Parathyroid adenoma (tissue), 2 donors: ENCODE results near the gene KIR2DL3.
"Not testable (repeated sequence)": the region's sequence is repeated elsewhere in the genome, so short reads cannot be mapped to it uniquely, and the experiment has no call there.

ENCODE experiments used
- H2AFZ ChIP-seq: fragments of 300-600 bp; sonication (generic); one replicate; pipeline ENCODE4 v1.7.0; 2017; ENCODE audit warnings: antibody characterized with exemption, mild to moderate bottlenecking
- H3K27ac ChIP-seq: fragments of 300-600 bp; sonication (generic); one replicate; pipeline ENCODE4 v1.7.0; 2017
- H3K27me3 ChIP-seq: fragments of 300-600 bp; sonication (generic); one replicate; pipeline ENCODE4 v1.7.0; 2017; ENCODE audit warnings: low read length; ENCODE audit not compliant: control insufficient read depth, insufficient read depth
- H3K36me3 ChIP-seq: fragments of 300-600 bp; sonication (generic); one replicate; pipeline ENCODE4 v1.7.0; 2017; ENCODE audit warnings: low read length; ENCODE audit not compliant: control insufficient read depth, insufficient read depth
- H3K4me1 ChIP-seq: fragments of 300-600 bp; sonication (generic); one replicate; pipeline ENCODE4 v1.7.0; 2017; ENCODE audit warnings: control low read depth
- H3K4me2 ChIP-seq: fragments of 300-600 bp; sonication (generic); one replicate; pipeline ENCODE4 v1.7.0; 2017; ENCODE audit warnings: low read length
- H3K4me3 ChIP-seq: fragments of 300-600 bp; sonication (generic); one replicate; pipeline ENCODE4 v1.7.0; 2017; ENCODE audit warnings: low read depth, low read length
- H3K79me2 ChIP-seq: fragments of 300-600 bp; sonication (generic); one replicate; pipeline ENCODE4 v1.7.0; 2017; ENCODE audit warnings: control low read depth
- H3K9ac ChIP-seq: fragments of 300-600 bp; sonication (generic); one replicate; pipeline ENCODE4 v1.7.0; 2017; ENCODE audit warnings: mild to moderate bottlenecking
- H3K9me3 ChIP-seq: fragments of 300-600 bp; sonication (generic); one replicate; pipeline ENCODE4 v1.7.0; 2017; ENCODE audit warnings: low read length; ENCODE audit not compliant: control insufficient read depth
- CTCF ChIP-seq: fragments of 300-600 bp; sonication (generic); IDR thresholded peaks from one replicate; pipeline ENCODE4 v1.7.0; 2017; ENCODE audit warnings: antibody characterized with exemption, mild to moderate bottlenecking
- donor health status: primary hyperparathyroidism.

The KIR2DL3 gene

GRCh38 chr19:54738306-54738705, at the start of gene KIR2DL3:
TSS of gene KIR2DL3 (plus strand) at chr19:54738513. CDS start at chr19:54738546, 33 bp downstream.
- H3K4me2 ChIP-seq, H3K27ac ChIP-seq, H2AFZ ChIP-seq, H3K4me1 ChIP-seq, H3K79me2 ChIP-seq, H3K9me3 ChIP-seq, H3K9ac ChIP-seq, H3K4me3 ChIP-seq, H3K36me3 ChIP-seq, H3K27me3 ChIP-seq: not testable (repeated sequence)

DNA sequence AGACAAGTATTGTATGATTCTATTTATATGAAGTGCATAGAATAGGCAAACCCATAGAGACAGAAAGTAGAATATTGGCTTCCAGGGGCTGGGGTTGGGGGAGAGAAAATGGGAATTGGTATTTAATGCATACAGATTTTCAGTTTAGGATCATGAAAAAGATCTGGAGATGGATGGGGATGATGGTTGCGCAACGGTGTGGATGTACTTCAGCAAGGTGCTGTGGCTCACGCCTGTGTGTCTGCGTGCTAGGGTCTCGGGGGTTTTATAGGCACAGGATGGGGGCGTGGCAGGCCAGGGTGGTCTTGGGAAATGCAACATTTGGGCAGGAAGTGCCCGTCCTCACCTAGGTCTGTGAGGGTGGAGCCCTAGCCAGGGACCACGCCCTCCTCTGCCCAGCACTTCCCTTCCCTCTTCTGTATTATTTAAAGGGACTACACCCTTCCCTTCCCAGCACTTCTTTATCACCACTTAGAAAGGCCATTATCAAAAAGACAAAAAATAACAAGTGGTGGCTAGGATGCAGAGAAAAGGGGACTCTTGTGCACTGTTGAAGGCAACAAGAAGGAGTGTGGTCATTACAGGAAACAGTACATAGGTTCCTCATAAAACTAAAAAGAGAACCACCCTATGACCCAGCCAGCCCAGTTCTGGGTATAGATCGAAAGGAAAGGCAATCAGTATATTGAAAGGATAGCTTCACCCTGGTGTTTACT, 46.6 kb upstream of the KIR2DL3 start:
- Histone ChIP-seq H3K9me3 (no peaks in the 10 kb centered on the region), H3K27ac (no peak overlapping the region), H3K4me3 (no peak overlapping the region), H3K79me2 (no peaks in the 10 kb centered on the region), H3K4me2 (no peak overlapping the region), H3K36me3 (no peaks in the 10 kb centered on the region), H3K4me1 (no peaks in the 10 kb centered on the region), H2AFZ (no peak overlapping the region), H3K27me3 (no peaks in the 10 kb centered on the region), H3K9ac (no peak overlapping the region)
- no peak for TF ChIP-seq CTCF

- no peaks in the 10 kb centered on the region for H3K36me3 ChIP-seq
- H3K4me2 ChIP-seq, result no peak overlapping the region
- H3K27ac ChIP-seq, result no peak overlapping the region
- no peaks in the 10 kb centered on the region for H3K4me1 ChIP-seq
- H3K79me2 ChIP-seq, result no peaks in the 10 kb centered on the region
- TF ChIP-seq CTCF, result no peak
- no peak overlapping the region for H3K4me3 ChIP-seq
- no peak overlapping the region for H2AFZ ChIP-seq
- no peak overlapping the region for H3K9ac ChIP-seq
- no peaks in the 10 kb centered on the region for H3K9me3 ChIP-seq
- no peaks in the 10 kb centered on the region for H3K27me3 ChIP-seq
Measured at GRCh38 chr19:54692298-54692615, 46.1 kb upstream of the KIR2DL3 start.

DNA sequence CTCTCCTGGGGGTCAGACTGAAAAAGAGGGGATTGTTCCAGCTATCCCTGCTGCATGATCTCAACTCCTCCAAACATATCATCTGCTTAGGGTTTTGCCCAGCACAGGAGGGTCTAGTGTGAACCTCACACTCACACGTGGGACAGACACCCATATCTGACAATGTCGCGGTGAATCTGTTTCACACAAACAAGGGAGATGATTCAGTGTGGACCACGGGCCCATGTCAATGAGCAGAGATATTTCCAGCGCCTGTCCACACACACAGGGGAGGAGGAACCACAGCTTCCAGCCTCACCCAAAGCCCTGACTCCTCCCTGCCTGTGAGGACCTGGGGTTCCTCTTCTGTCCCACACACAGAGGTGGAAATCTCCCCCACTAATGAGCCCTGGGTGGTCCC, 43.7 kb upstream of the KIR2DL3 start:
- no peak overlapping the region for H3K9ac ChIP-seq
- H3K4me1 ChIP-seq, result no peaks in the 10 kb centered on the region
- H3K9me3 ChIP-seq, result no peaks in the 10 kb centered on the region
- no peak overlapping the region for H2AFZ ChIP-seq
- no peak overlapping the region for H3K4me3 ChIP-seq
- no peaks in the 10 kb centered on the region for H3K36me3 ChIP-seq
- H3K4me2 ChIP-seq, result no peak overlapping the region
- no peak for TF ChIP-seq CTCF
- H3K27me3 ChIP-seq, result no peaks in the 10 kb centered on the region
- H3K27ac ChIP-seq, result no peak overlapping the region
- no peaks in the 10 kb centered on the region for H3K79me2 ChIP-seq

GRCh38 chr19:54696117-54696548, 42.2 kb upstream of the KIR2DL3 start:
- Histone ChIP-seq H3K79me2 (no peaks in the 10 kb centered on the region), H3K36me3 (no peaks in the 10 kb centered on the region), H3K4me1 (no peaks in the 10 kb centered on the region), H3K9me3 (no peaks in the 10 kb centered on the region), H3K4me3 (no peak overlapping the region), H3K4me2 (no peak overlapping the region), H3K27me3 (no peaks in the 10 kb centered on the region), H3K9ac (no peak overlapping the region), H3K27ac (no peak overlapping the region), H2AFZ (no peak overlapping the region)
- TF ChIP-seq CTCF, result no peak
